ENCODE data around the gene LRRC57. TPM values are rescaled to one million over a fixed set of nuclear protein-coding genes. Genes with fewer than 3 reads are reported as not detected.

LRRC57 gene
- total and polyA plus RNA-seq, 11 donors = 5.2 to 25.9 (median 17.3) TPM

DNA sequence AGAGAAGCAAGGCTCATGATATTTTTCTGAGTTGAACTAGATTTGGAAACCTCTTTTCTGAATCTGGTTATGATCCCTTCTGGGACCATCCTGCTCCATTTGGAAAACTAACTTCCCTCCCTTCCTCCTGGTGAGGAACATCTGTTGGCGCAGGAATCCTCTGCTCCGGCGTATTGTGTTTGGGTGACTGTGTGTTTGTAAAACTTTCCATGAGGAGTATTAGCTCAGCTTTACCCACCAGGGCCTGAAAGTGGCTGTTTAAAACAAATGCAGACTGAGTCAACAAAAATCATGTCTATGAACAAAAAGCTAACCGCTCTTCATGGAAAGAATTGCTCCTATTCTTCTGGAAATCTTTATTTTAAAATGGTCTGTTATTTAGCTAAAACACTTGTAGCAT lies 44.5 kb upstream of the LRRC57 start:
- peaks cover 0 to 62% (median 33%) of the 10 kb centered on the region in 12 donors for H3K4me1 ChIP-seq
- H3K36me3 ChIP-seq = peaks cover 0 to 10% (median 0%) of the 10 kb centered on the region in 9 donors
- 39 to 53% (median 46%) methylated on average over 4 of the region's 4 CpGs for WGBS, 4 donors
- intact Hi-C loops (cut with DNase I) = no loop called here
- peak overlapping the region in 11 of 12 donors; percentile 35 to 83 (median 65) for H3K27ac ChIP-seq
- peak overlapping the region in 1 of 12 donors; percentile 29 for H3K4me3 ChIP-seq
- no peaks in the 10 kb centered on the region for H3K27me3 ChIP-seq
- TF ChIP-seq POLR2A (IDR thresholded peaks at IDR 0.05) = no peak
- DNase-seq (peak in 4 of 5 donors; percentile 51 to 62 (median 56)), ATAC-seq (peak; percentile 66 to 90 (median 86))
- H3K9me3 ChIP-seq = no peaks in the 10 kb centered on the region

DNA sequence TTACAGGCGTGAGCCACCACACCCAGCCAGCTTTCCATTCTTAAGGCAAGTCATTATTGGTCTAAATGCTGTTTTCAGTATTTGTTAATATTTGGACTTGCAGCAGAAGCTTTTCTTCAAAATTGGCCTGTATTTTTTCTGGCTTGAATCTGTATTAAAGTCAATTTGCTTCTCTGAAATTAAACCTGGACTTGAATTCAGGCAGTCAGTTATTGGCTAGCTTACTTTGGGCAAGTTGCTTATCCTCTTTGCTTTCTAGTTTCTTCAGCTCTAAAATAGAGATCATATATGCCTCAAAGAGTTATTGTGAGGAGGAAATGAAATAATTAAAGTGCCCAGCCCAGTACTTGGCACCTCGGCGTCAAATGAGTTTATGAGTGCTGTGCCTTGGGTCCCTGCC lies 44.1 kb upstream of the LRRC57 start:
- peak overlapping the region in 1 of 12 donors; percentile 29 for H3K4me3 ChIP-seq
- peaks cover 0 to 12% (median 0%) of the 10 kb centered on the region in 9 donors for H3K36me3 ChIP-seq
- no peaks in the 10 kb centered on the region for H3K27me3 ChIP-seq
- no peak for DNase-seq
- WGBS, 4 donors = 59 to 66% (median 64%) methylated on average over 3 of the region's 3 CpGs
- no peak for ATAC-seq
- intact Hi-C loops (cut with DNase I) = no loop called here
- TF ChIP-seq POLR2A (IDR thresholded peaks at IDR 0.05) = no peak
- TF ChIP-seq, protein P1, sequence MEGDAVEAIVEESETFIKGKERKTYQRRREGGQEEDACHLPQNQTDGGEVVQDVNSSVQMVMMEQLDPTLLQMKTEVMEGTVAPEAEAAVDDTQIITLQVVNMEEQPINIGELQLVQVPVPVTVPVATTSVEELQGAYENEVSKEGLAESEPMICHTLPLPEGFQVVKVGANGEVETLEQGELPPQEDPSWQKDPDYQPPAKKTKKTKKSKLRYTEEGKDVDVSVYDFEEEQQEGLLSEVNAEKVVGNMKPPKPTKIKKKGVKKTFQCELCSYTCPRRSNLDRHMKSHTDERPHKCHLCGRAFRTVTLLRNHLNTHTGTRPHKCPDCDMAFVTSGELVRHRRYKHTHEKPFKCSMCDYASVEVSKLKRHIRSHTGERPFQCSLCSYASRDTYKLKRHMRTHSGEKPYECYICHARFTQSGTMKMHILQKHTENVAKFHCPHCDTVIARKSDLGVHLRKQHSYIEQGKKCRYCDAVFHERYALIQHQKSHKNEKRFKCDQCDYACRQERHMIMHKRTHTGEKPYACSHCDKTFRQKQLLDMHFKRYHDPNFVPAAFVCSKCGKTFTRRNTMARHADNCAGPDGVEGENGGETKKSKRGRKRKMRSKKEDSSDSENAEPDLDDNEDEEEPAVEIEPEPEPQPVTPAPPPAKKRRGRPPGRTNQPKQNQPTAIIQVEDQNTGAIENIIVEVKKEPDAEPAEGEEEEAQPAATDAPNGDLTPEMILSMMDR (IDR thresholded peaks at IDR 0.05) = no peak
- no peaks in the 10 kb centered on the region for H3K9me3 ChIP-seq
- H3K27ac ChIP-seq = peak overlapping the region in 11 of 12 donors; percentile 35 to 83 (median 65)
- H3K4me1 ChIP-seq = peaks cover 0 to 67% (median 35%) of the 10 kb centered on the region in 12 donors

DNA sequence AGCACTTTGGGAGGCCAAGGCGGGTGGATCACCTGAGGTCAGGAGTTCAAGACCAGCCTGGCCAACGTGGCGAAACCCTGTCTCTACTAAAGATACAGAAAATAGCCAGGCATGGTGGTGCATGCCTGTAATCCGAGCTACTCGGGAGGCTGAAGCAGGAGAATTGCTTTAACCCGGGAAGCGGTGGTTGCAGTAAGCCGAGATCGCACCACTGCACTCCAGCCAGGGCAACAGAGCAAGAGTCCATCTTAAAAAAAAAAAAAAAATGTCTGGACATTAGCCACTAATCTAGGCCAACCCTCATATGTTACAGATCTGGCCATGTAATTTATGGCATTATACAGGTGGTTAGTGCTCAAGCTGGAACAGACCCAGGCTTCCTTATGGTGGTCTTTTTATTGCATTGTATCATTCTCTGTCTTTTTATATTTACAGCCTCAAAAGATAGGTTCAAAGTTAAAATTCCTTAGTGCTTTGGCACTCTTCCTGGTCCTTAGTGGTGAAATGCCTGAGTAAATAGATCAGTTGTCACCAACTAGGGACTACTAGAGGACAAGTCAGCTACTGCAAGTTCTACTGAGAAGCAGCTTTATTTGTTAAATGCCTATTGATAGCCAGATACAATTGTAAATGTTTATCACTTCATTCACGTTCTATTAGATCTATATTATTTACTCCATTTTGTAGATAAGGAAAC lies 42.8 kb upstream of the LRRC57 start:
- no peak overlapping the region for H3K4me3 ChIP-seq
- intact Hi-C loops (cut with DNase I) = no loop called here
- 75 to 86% (median 82%) methylated on average over 9 to 10 of the region's 10 CpGs for WGBS, 4 donors
- no peaks in the 10 kb centered on the region for H3K9me3 ChIP-seq
- peaks cover 0 to 63% (median 34%) of the 10 kb centered on the region in 12 donors for H3K4me1 ChIP-seq
- no peak for TF ChIP-seq POLR2A (IDR thresholded peaks at IDR 0.05)
- TF ChIP-seq, protein P1 (IDR thresholded peaks at IDR 0.05) = peak in 7 of 12 donors; percentile 13 to 42 (median 29)
- peaks cover 0 to 26% (median 1%) of the 10 kb centered on the region in 9 donors for H3K36me3 ChIP-seq
- peak overlapping the region in 2 of 12 donors; percentile 11 to 80 for H3K27ac ChIP-seq
- H3K27me3 ChIP-seq = no peaks in the 10 kb centered on the region
- ATAC-seq = no peak
- no peak for DNase-seq

DNA sequence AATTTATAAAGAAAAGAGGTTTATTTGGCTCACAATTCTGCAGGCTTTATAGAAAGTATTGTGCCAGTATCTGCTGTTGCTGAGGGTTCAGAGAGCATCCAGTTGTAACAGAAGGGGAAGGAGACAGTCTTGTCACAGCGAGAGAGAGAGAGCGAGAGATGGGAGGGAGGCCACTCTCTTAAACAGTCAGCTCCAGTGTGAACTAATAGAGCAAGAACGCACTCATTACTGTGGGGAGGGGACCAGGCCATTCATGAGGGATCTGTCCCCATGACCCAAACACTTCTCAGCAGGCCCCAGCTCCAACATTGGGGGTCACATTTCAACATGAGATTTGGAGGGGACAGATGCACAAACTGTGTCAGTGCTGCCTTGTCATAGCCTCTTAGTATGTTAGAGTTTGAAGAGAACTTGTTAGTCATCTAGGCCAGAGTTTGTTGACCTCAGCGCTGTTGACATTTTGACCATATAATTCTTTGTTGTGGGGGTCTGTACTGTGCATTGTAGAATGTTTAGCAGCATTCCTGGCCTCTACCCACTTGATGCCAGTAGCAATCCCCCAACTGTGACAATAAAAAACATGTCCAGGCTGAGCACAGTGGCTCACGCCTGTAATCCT lies 42.1 kb upstream of the LRRC57 start:
- Histone ChIP-seq H3K9me3 (no peaks in the 10 kb centered on the region), H3K4me1 (peaks cover 0 to 56% (median 28%) of the 10 kb centered on the region in 12 donors), H3K27me3 (no peaks in the 10 kb centered on the region), H3K4me3 (no peak overlapping the region), H3K36me3 (peaks cover 0 to 32% (median 5%) of the 10 kb centered on the region in 9 donors), H3K27ac (peak overlapping the region in 2 of 12 donors; percentile 11 to 80)
- no peak for DNase-seq
- TF ChIP-seq, protein P1 (IDR thresholded peaks at IDR 0.05) = no peak
- TF ChIP-seq POLR2A (IDR thresholded peaks at IDR 0.05) = no peak
- intact Hi-C loops (cut with DNase I) = no loop called here
- WGBS, 4 donors = 90 to 94% (median 92%) methylated on average over 5 of the region's 5 CpGs
- no peak for ATAC-seq
